Astrocyte of the cerebellum (primary cell): ENCODE data around the gene PIK3IP1.
"Not testable (repeated sequence)": the region's sequence is repeated elsewhere in the genome, so short reads cannot be mapped to it uniquely, and the experiment has no call there.

ENCODE experiments used
- DNase-seq: peaks from one replicate; pipeline ENCODE4 v3.0.0-alpha.2; 2011; ENCODE audit warnings: low read depth
- H3K4me3 ChIP-seq: 2 replicates; pipeline ENCODE4 v1.5.1; 2011; ENCODE audit warnings: mild to moderate bottlenecking, low read depth, low read length, moderate library complexity
- in situ Hi-C: cut with HindIII; loops from 2 replicates; pipeline ENCODE4 v1.10.0; 2017; ENCODE audit warnings: low sequenced_read_pairs
- TF ChIP-seq, protein P1 (sequence below): IDR thresholded peaks from 2 replicates; pipeline ENCODE4 v1.5.1; 2012; ENCODE audit warnings: low read length, low read depth, moderate library complexity, mild to moderate bottlenecking; ENCODE audit errors: missing control alignments

The PIK3IP1 gene

GRCh38 chr22:31247726-31248125 is 44.6 kb downstream of the PIK3IP1 start:
- TF ChIP-seq, protein P1, sequence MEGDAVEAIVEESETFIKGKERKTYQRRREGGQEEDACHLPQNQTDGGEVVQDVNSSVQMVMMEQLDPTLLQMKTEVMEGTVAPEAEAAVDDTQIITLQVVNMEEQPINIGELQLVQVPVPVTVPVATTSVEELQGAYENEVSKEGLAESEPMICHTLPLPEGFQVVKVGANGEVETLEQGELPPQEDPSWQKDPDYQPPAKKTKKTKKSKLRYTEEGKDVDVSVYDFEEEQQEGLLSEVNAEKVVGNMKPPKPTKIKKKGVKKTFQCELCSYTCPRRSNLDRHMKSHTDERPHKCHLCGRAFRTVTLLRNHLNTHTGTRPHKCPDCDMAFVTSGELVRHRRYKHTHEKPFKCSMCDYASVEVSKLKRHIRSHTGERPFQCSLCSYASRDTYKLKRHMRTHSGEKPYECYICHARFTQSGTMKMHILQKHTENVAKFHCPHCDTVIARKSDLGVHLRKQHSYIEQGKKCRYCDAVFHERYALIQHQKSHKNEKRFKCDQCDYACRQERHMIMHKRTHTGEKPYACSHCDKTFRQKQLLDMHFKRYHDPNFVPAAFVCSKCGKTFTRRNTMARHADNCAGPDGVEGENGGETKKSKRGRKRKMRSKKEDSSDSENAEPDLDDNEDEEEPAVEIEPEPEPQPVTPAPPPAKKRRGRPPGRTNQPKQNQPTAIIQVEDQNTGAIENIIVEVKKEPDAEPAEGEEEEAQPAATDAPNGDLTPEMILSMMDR, result no peak
- no peak for DNase-seq
- H3K4me3 ChIP-seq, result peak overlapping the region; percentile 66
- in situ Hi-C loops, result no loop called here

- no peak for DNase-seq
- TF ChIP-seq, protein P1, result no peak
- in situ Hi-C loops, result no loop called here
- H3K4me3 ChIP-seq, result no peak overlapping the region
These were observed 45.6 kb downstream of the PIK3IP1 start for GRCh38 chr22:31246687-31247086.

DNA sequence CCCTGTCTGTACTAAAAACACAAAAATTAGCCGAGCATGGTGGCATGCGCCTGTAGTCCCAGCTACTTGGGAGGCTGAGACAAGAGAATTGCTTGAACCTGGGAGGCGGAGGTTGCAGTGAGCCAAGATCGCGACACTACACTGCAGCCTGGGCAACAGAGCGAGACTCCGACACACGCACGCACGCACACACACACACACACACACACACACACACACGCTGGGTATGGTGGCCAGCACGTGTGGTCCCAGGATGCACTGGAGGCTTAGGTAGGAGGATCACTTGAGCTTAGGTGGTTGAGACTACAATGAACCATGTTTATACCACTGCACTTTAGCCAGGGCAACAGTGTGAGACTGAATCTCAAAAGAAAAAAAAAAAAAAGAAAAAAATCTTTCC is 46.3 kb downstream of the PIK3IP1 start:
- H3K4me3 ChIP-seq, DNase-seq, in situ Hi-C loops: not testable (repeated sequence)

- in situ Hi-C loops, result no loop called here
- H3K4me3 ChIP-seq, result no peak overlapping the region
- no peak for DNase-seq
- TF ChIP-seq, protein P1, result no peak
These were observed 47.3 kb downstream of the PIK3IP1 start for GRCh38 chr22:31244943-31245451.

DNA sequence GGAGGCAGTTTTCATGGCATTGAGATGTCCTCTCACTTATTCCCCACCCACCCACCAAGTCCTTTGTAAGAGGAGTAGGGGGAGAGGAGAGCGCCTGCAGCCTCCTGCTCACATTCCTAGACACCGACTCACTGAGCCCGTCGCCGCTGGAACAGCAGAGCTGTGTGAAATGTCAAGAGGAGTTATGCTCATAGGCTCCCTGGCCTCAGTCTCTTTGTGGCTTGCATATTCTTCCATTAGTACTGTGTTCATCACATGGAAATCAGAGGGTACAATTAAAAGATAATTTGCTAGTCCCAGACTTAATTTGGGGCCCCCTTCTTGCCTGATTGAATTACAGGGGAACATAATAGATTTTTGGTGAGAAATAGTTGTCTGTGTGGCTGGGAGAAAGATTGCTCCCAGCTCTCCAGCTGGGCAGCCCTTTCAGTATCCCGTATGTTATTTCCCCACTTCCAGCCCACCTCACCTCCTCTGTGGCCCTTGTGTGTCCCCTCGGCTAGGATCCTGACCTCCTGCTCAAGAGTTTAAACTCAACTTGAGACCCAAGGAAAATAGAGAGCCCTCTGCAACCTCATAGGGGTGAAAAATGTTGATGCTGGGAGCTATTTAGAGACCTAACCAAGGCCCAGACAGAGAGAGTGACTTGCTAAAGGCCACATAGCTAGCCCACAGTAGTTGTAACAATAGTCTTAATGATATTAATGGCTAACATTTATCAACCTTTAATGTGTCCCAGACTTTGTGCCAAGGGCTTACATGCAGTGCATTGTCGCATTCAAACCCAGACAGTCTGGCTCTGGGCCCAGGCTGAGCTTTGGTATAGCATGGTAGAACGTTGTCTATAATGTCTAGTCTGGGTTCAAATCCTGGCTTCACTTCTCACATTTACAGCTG is 48.0 kb downstream of the PIK3IP1 start:
- DNase-seq, result peak; percentile 85
- TF ChIP-seq, protein P1, result no peak
- H3K4me3 ChIP-seq, result no peak overlapping the region
- in situ Hi-C loops, result no loop called here

DNA sequence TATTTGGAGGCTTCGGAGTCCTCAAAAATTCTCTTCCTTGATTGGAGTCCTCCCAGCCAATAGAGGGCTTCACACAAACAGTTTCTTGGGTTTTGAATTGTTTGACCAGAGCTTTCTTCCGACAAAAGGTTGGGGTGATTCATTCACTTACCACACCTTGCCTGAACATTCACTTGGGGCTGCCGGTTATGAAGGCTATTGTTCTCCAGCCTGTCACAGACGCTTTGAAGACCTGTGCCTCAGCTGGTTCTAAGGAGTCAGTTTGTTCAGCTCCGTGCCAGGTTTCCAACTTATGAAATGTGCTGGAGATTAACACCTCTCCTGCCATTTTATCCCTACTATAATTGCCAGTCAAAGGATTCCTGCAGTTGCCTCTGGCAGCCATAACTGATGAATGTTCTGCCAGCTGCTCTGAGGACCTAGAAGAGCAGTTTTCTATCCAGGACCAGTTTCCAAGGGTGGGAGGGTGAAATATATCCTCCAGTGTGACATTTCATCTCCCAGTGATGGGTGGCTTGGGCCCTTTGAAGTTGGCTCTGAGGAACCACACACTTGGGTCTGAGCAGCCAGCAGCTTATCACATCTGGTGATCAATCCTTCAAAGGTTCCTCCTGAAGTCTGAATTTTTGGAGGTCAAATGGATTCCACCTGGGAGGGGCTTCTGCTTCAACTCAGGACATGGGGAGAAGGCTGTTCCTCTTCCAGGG is 48.8 kb downstream of the PIK3IP1 start:
- no peak overlapping the region for H3K4me3 ChIP-seq
- TF ChIP-seq, protein P1, result no peak
- no peak for DNase-seq
- in situ Hi-C loops, result no loop called here

DNA sequence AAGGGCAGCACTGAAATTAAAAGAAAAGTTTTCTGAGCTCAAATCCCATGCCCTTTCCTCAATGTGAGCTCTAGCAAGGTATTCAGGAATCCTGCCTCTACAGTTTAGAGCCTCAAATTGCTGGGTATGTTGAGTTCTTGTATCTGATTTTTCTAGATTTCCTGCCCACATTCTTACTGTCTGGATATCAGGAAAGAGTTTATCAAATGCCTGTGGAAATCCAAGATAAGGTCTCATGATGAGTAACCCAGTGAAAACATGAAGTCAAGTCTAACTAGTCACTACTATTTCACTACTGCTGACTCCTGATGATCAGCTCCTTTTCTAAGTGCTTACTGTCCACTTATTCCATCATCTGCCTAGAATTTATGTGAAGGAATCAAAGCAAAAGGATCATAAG is 50.4 kb downstream of the PIK3IP1 start:
- TF ChIP-seq, protein P1, result peak; percentile 35
- H3K4me3 ChIP-seq, result no peak overlapping the region
- DNase-seq, result no peak
- in situ Hi-C loops, result no loop called here
